Measurements from ENCODE around the gene MEIS1. TPM values are rescaled to one million over a fixed set of nuclear protein-coding genes. Genes with fewer than 3 reads are reported as not detected.

Gene MEIS1
- total RNA-seq, 2 donors from 2014 or later, result 1.8 to 2.3 TPM

GRCh38 chr2:66423391-66424124, 11.4 kb upstream of the MEIS1 start:
- 88% methylated on average over 1 of the region's 2 CpGs; no CpG with 5 or more reads in 1 of the 2 experiments for WGBS, 2 experiments (ENCODE audit: insufficient coverage in 1 of 2, insufficient read length in 1 of 2)
- no peak overlapping the region for H3K4me3 ChIP-seq (ENCODE audit: low read length)
- peaks cover 72% of the 10 kb centered on the region for H3K27me3 ChIP-seq (ENCODE audit: control insufficient read depth, insufficient read depth, low read length, poor library complexity, severe bottlenecking)
- no peaks in the 10 kb centered on the region for H3K9me3 ChIP-seq (ENCODE audit: control insufficient read depth, low read length)
- H3K36me3 Mint-ChIP-seq (ENCODE audit: low read depth), result no peaks in the 10 kb centered on the region
- peaks cover 79% of the 10 kb centered on the region for H3K27me3 Mint-ChIP-seq (ENCODE audit: insufficient read depth)
- no peak for DNase-seq
- H3K9me3 Mint-ChIP-seq, result no peaks in the 10 kb centered on the region
- no peak overlapping the region for H3K27ac ChIP-seq (ENCODE audit: low read depth, low read length)
- H3K4me1 Mint-ChIP-seq, result peaks cover 23% of the 10 kb centered on the region
- no peaks in the 10 kb centered on the region for H3K4me1 ChIP-seq (ENCODE audit: control insufficient read depth, insufficient read depth, low read length)
- no peak overlapping the region for H3K27ac Mint-ChIP-seq
- H3K36me3 ChIP-seq (ENCODE audit: control insufficient read depth, insufficient read depth, low read length), result no peaks in the 10 kb centered on the region
- no peak overlapping the region for H3K4me3 Mint-ChIP-seq
- TF ChIP-seq, protein P1, sequence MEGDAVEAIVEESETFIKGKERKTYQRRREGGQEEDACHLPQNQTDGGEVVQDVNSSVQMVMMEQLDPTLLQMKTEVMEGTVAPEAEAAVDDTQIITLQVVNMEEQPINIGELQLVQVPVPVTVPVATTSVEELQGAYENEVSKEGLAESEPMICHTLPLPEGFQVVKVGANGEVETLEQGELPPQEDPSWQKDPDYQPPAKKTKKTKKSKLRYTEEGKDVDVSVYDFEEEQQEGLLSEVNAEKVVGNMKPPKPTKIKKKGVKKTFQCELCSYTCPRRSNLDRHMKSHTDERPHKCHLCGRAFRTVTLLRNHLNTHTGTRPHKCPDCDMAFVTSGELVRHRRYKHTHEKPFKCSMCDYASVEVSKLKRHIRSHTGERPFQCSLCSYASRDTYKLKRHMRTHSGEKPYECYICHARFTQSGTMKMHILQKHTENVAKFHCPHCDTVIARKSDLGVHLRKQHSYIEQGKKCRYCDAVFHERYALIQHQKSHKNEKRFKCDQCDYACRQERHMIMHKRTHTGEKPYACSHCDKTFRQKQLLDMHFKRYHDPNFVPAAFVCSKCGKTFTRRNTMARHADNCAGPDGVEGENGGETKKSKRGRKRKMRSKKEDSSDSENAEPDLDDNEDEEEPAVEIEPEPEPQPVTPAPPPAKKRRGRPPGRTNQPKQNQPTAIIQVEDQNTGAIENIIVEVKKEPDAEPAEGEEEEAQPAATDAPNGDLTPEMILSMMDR (conservative IDR thresholded peaks at IDR 0.05), result peak; percentile 52
- no peak overlapping the region for H3K9ac ChIP-seq (ENCODE audit: extremely low read depth, low read length, poor library complexity, severe bottlenecking)

DNA sequence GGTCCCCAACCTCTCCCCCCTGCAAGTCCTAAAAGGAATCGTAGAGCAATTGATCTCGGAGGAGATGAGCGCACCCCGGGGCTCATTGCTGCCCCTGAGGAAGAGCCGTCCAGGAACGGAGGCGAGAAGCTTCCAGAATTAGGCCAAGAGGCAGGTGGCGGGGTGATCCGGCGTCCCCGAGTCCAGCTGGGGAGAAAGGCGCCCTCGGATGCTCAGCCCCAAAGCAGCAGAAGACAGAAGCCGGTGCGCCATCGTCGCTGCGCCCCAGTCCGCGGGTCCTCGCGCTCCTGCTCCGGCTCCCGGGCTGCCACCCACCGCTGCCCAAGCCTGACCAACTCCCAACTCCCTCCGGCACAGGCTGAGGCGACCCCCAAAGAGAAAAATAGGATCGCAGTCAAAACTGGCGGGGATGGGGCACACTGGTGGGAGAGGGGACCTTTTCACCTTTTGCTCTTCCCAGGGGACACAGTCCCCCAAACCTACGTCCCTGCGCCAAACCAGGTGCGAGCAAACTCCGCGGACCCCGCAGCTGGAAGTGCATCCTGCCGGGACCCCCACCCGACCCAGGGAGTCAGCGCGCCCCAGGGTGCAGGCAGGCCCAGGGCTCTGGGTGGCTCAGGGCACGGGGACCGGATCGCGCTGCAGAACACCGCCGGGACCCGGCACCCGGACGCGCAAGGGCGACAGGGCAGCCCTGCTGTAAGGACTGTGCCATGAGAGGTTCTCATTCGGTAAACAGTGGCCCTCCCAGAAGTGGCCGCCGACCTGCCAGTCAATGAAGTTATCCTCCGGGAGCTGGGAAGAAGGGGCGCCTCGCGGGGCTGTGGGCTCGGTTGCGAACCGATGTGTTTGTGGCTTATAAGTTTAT, 8.4 kb upstream of the MEIS1 start:
- peaks cover 41% of the 10 kb centered on the region for H3K4me1 Mint-ChIP-seq
- peaks cover 66% of the 10 kb centered on the region for H3K27me3 ChIP-seq (ENCODE audit: control insufficient read depth, insufficient read depth, low read length, poor library complexity, severe bottlenecking)
- H3K27ac ChIP-seq (ENCODE audit: low read depth, low read length), result no peak overlapping the region
- H3K4me3 ChIP-seq (ENCODE audit: low read length), result peak overlapping the region; percentile 88
- WGBS, 2 experiments (ENCODE audit: insufficient coverage in 1 of 2, insufficient read length in 1 of 2), result 0 to 1% methylated on average over 17 to 60 of the region's 60 CpGs
- peaks cover 5% of the 10 kb centered on the region for H3K4me1 ChIP-seq (ENCODE audit: control insufficient read depth, insufficient read depth, low read length)
- H3K27me3 Mint-ChIP-seq (ENCODE audit: insufficient read depth), result peaks cover 94% of the 10 kb centered on the region
- peak overlapping the region; percentile 68 for H3K4me3 Mint-ChIP-seq
- H3K36me3 ChIP-seq (ENCODE audit: control insufficient read depth, insufficient read depth, low read length), result no peaks in the 10 kb centered on the region
- H3K9ac ChIP-seq (ENCODE audit: extremely low read depth, low read length, poor library complexity, severe bottlenecking), result no peak overlapping the region
- TF ChIP-seq, protein P1 (conservative IDR thresholded peaks at IDR 0.05), result no peak
- peak; percentile 80 for DNase-seq
- no peaks in the 10 kb centered on the region for H3K9me3 ChIP-seq (ENCODE audit: control insufficient read depth, low read length)
- H3K9me3 Mint-ChIP-seq, result no peaks in the 10 kb centered on the region
- no peak overlapping the region for H3K27ac Mint-ChIP-seq
- no peaks in the 10 kb centered on the region for H3K36me3 Mint-ChIP-seq (ENCODE audit: low read depth)

GRCh38 chr2:66427300-66427699, 7.6 kb upstream of the MEIS1 start:
- Mint-ChIP-seq H3K36me3 (ENCODE audit: low read depth) (no peaks in the 10 kb centered on the region), H3K27ac (no peak overlapping the region), H3K27me3 (ENCODE audit: insufficient read depth) (peaks cover 93% of the 10 kb centered on the region), H3K9me3 (no peaks in the 10 kb centered on the region), H3K4me1 (peaks cover 47% of the 10 kb centered on the region), H3K4me3 (peak overlapping the region; percentile 68)
- H3K27ac ChIP-seq (ENCODE audit: low read depth, low read length), result no peak overlapping the region
- H3K27me3 ChIP-seq (ENCODE audit: control insufficient read depth, insufficient read depth, low read length, poor library complexity, severe bottlenecking), result peaks cover 61% of the 10 kb centered on the region
- peak overlapping the region; percentile 88 for H3K4me3 ChIP-seq (ENCODE audit: low read length)
- H3K9ac ChIP-seq (ENCODE audit: extremely low read depth, low read length, poor library complexity, severe bottlenecking), result no peak overlapping the region
- H3K9me3 ChIP-seq (ENCODE audit: control insufficient read depth, low read length), result no peaks in the 10 kb centered on the region
- DNase-seq, result no peak
- WGBS, 2 experiments (ENCODE audit: insufficient coverage in 1 of 2, insufficient read length in 1 of 2), result 4 to 5% methylated on average over 2 to 9 of the region's 9 CpGs
- H3K4me1 ChIP-seq (ENCODE audit: control insufficient read depth, insufficient read depth, low read length), result peaks cover 5% of the 10 kb centered on the region
- TF ChIP-seq, protein P1 (conservative IDR thresholded peaks at IDR 0.05), result no peak
- no peaks in the 10 kb centered on the region for H3K36me3 ChIP-seq (ENCODE audit: control insufficient read depth, insufficient read depth, low read length)

All from endodermal cell (in vitro differentiated cells).